Liver (tissue), 9 donors: ENCODE results near the gene CCDC83. TPM values are rescaled to one million over a fixed set of nuclear protein-coding genes. Genes with fewer than 3 reads are reported as not detected.

Source experiments
- DNase-seq: peaks from one replicate; pipeline ENCODE4 v3.0.0-alpha.2; 2017; ENCODE audit warnings: low spot score
- H3K27ac ChIP-seq, 2 donors: one replicate each; pipeline ENCODE4 v1.7.0; 2013; ENCODE audit warnings: inconsistent platforms in 2 of 2, low read length in 2 of 2, control low read depth in 1 of 2, low read depth in 1 of 2, mild to moderate bottlenecking in 1 of 2
- H3K27me3 ChIP-seq, 4 donors: one replicate each; pipeline versions ENCODE4 v1.6.1 to v1.7.0; 2013; ENCODE audit warnings: low read length in 3 of 4, inconsistent platforms in 1 of 4, mild to moderate bottlenecking in 1 of 4, moderate library complexity in 1 of 4; ENCODE audit not compliant: control insufficient read depth in 4 of 4, insufficient read depth in 4 of 4
- H3K36me3 ChIP-seq, 4 donors: one replicate each; pipeline versions ENCODE4 v1.6.1 to v1.7.0; 2013; ENCODE audit warnings: low read length in 3 of 4, mild to moderate bottlenecking in 3 of 4, low read depth in 1 of 4, moderate library complexity in 1 of 4; ENCODE audit not compliant: control insufficient read depth in 4 of 4, insufficient read depth in 3 of 4
- H3K4me1 ChIP-seq, 4 donors: one replicate each; pipeline versions ENCODE4 v1.6.1 to v1.7.0; 2013; ENCODE audit warnings: low read length in 3 of 4, mild to moderate bottlenecking in 3 of 4, moderate library complexity in 1 of 4; ENCODE audit not compliant: control insufficient read depth in 4 of 4, insufficient read depth in 4 of 4
- H3K4me3 ChIP-seq, 3 donors: one replicate each; pipeline versions ENCODE4 v1.6.1 to v1.7.0; 2013; ENCODE audit warnings: low read length in 3 of 3, control low read depth in 1 of 3, low read depth in 1 of 3, mild to moderate bottlenecking in 1 of 3
- H3K9ac ChIP-seq, 2 donors: one replicate each; pipeline ENCODE4 v1.7.0; 2013; ENCODE audit warnings: low read length in 2 of 2, mild to moderate bottlenecking in 2 of 2, moderate library complexity in 2 of 2, control low read depth in 1 of 2, low read depth in 1 of 2
- H3K9me3 ChIP-seq, 4 donors: one replicate each; pipeline versions ENCODE4 v1.6.1 to v1.7.0; 2013; ENCODE audit warnings: low read length in 3 of 4; ENCODE audit not compliant: control insufficient read depth in 4 of 4
- EGR1 ChIP-seq, 2 donors: IDR thresholded peaks; 2 replicates each; pipeline ENCODE4 v1.6.1; 2016 to 2018; ENCODE audit warnings: antibody characterized with exemption in 2 of 2, low read depth in 2 of 2
- FOXA1 ChIP-seq: IDR thresholded peaks from 2 replicates; pipeline ENCODE4 v1.6.1; 2016; ENCODE audit warnings: antibody characterized with exemption
- FOXA2 ChIP-seq: IDR thresholded peaks from 2 replicates; pipeline ENCODE4 v1.6.1; 2016; ENCODE audit warnings: antibody characterized with exemption
- GABPA ChIP-seq, 2 donors: IDR thresholded peaks in 1 of 2; conservative IDR thresholded peaks in 1 of 2; 2 replicates each; pipeline ENCODE4 v1.6.1; 2016; ENCODE audit warnings: antibody characterized with exemption in 2 of 2, mild to moderate bottlenecking in 1 of 2, moderate library complexity in 1 of 2
- HNF4G ChIP-seq: IDR thresholded peaks from 2 replicates; pipeline ENCODE4 v1.6.1; 2016; ENCODE audit warnings: antibody characterized with exemption
- JUND ChIP-seq, 2 donors: IDR thresholded peaks; 2 replicates each; pipeline ENCODE4 v1.6.1; 2016; ENCODE audit warnings: antibody characterized with exemption in 2 of 2
- NR2F2 ChIP-seq: IDR thresholded peaks from 2 replicates; pipeline ENCODE4 v1.6.1; 2016; ENCODE audit warnings: antibody characterized with exemption
- RAD21 ChIP-seq, 2 donors: IDR thresholded peaks; 2 replicates each; pipeline ENCODE4 v1.6.1; 2016; ENCODE audit warnings: antibody characterized with exemption in 2 of 2, mild to moderate bottlenecking in 2 of 2
- RXRA ChIP-seq, 2 donors: IDR thresholded peaks; 2 replicates each; pipeline ENCODE4 v1.6.1; 2017 to 2018; ENCODE audit warnings: antibody characterized with exemption in 2 of 2, mild to moderate bottlenecking in 1 of 2
- SP1 ChIP-seq: IDR thresholded peaks from 2 replicates; pipeline ENCODE4 v1.6.1; 2018; ENCODE audit warnings: antibody characterized with exemption, mild to moderate bottlenecking
- TAF1 ChIP-seq: conservative IDR thresholded peaks from 2 replicates; pipeline ENCODE4 v1.6.1; 2016; ENCODE audit warnings: antibody characterized with exemption, mild to moderate bottlenecking
- YY1 ChIP-seq: IDR thresholded peaks from 2 replicates; pipeline ENCODE4 v1.6.1; 2016; ENCODE audit warnings: antibody characterized with exemption, mild to moderate bottlenecking
- ZBTB33 ChIP-seq: IDR thresholded peaks from 2 replicates; pipeline ENCODE4 v1.6.1; 2016; ENCODE audit warnings: antibody characterized with exemption
- WGBS: extraction: QIAGEN DNeasy Blood & Tissue Kit; methylation state at CpG from one replicate; pipeline ENCODE4 v1.1.7; 2013; 5-methylcytosine and 5-hydroxymethylcytosine counted together
- polyA plus RNA-seq, 2 donors: library from polyadenylated mRNA; stranded (reverse) in 1 of 2; unstranded in 1 of 2; fragments of 200-250 nt in 1 of 2; fragments of >200 nt in 1 of 2; fragmentation: Nextera tagmentation in 1 of 2; extraction: Ambion mirVana in 1 of 2; gene quantifications; one replicate each; pipeline versions ENCODE4 v1.2.1 to v1.2.3, GENCODE V29; 2013 to 2015
- total RNA-seq, 2 donors: library from RNA; depleted of rRNA; stranded (reverse); fragments of >200 nt; gene quantifications; one replicate each; pipeline ENCODE4 v1.2.3, GENCODE V29; 2014
- TF ChIP-seq, protein P1 (sequence below): fragments of 150-350 bp; IDR thresholded peaks from 2 replicates; pipeline ENCODE4 v1.5.1; 2017; ENCODE audit warnings: improper control_type of control experiment, low read depth, low read length; ENCODE audit not compliant: missing input control
- TF ChIP-seq, protein P2 (sequence below): IDR thresholded peaks from 2 replicates; pipeline ENCODE4 v1.6.1; 2016; ENCODE audit warnings: antibody characterized with exemption
- donor health status: healthy.
- donor health status: healthy.
- donor health status: healthy.
- donor health status: healthy.
- donor health status: healthy.

The CCDC83 gene
- total RNA-seq: not detected
- polyA plus RNA-seq: not detected

GRCh38 chr11:85855341-85855656, at the start of gene CCDC83:
TSS of gene CCDC83 (plus strand) at chr11:85855383. CDS start at chr11:85865124, 9,741 bp downstream.
- Histone ChIP-seq H3K9ac (peak within 1 kb of the TSS; percentile 68 to 80), H3K36me3 (no peaks in the 10 kb centered on the region), H3K4me1 (peaks cover 0 to 8% (median 6%) of the 10 kb centered on the region in 4 donors), H3K27ac (peak within 1 kb of the TSS; percentile 56 to 81), H3K9me3 (no peaks in the 10 kb centered on the region), H3K4me3 (peak within 1 kb of the TSS; percentile 50 to 81 (median 71)), H3K27me3 (no peaks in the 10 kb centered on the region)
- TF ChIP-seq NR2F2 (no peak), ZBTB33 (no peak), HNF4G (no peak), TAF1 (no peak), FOXA2 (no peak), JUND (IDR thresholded peaks at IDR 0.05) (no peak), RAD21 (IDR thresholded peaks at IDR 0.05) (no peak), SP1 (no peak), RXRA (IDR thresholded peaks at IDR 0.05) (no peak), YY1 (no peak), EGR1 (IDR thresholded peaks at IDR 0.05; ENCODE audit: low read depth in 2 of 2) (no peak), FOXA1 (no peak)
- TF ChIP-seq, protein P1, sequence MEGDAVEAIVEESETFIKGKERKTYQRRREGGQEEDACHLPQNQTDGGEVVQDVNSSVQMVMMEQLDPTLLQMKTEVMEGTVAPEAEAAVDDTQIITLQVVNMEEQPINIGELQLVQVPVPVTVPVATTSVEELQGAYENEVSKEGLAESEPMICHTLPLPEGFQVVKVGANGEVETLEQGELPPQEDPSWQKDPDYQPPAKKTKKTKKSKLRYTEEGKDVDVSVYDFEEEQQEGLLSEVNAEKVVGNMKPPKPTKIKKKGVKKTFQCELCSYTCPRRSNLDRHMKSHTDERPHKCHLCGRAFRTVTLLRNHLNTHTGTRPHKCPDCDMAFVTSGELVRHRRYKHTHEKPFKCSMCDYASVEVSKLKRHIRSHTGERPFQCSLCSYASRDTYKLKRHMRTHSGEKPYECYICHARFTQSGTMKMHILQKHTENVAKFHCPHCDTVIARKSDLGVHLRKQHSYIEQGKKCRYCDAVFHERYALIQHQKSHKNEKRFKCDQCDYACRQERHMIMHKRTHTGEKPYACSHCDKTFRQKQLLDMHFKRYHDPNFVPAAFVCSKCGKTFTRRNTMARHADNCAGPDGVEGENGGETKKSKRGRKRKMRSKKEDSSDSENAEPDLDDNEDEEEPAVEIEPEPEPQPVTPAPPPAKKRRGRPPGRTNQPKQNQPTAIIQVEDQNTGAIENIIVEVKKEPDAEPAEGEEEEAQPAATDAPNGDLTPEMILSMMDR: no peak
- TF ChIP-seq, protein P2, sequence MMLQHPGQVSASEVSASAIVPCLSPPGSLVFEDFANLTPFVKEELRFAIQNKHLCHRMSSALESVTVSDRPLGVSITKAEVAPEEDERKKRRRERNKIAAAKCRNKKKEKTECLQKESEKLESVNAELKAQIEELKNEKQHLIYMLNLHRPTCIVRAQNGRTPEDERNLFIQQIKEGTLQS: no peak
- DNase-seq: no peak
- 46% methylated on average over 13 of the region's 13 CpGs for WGBS

DNA sequence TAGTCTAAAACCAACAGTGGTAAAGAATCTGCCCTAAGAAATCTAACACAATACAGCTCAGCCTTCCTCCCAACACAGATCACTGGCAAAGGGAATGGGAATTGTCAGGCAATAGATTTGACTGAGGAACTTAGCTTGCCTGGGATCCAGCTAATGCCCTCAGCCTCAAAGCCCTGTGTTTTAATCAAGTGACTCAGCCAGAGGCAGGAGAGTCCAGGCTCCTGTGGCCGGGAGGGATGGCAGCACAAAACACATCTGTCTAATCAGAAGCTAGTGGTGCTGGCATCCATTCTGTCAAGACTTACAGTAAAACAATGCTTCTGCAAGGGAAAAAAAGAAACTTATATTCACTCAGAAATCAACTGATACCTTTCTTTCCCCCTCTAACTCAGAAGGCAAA, 49.8 kb upstream of the CCDC83 start:
- Histone ChIP-seq H3K36me3 (no peaks in the 10 kb centered on the region), H3K9ac (no peak overlapping the region), H3K27me3 (no peaks in the 10 kb centered on the region), H3K27ac (no peak overlapping the region), H3K9me3 (no peaks in the 10 kb centered on the region), H3K4me1 (peaks cover 0 to 1% (median under 1%) of the 10 kb centered on the region in 4 donors), H3K4me3 (no peak overlapping the region)
- WGBS: 78% methylated on average over 1 of the region's 1 CpG
- DNase-seq: no peak
- TF ChIP-seq JUND (IDR thresholded peaks at IDR 0.05) (no peak), GABPA (IDR thresholded peaks at IDR 0.05 in 1 of 2, conservative IDR thresholded peaks at IDR 0.05 in 1 of 2) (no peak), FOXA1 (no peak), EGR1 (IDR thresholded peaks at IDR 0.05; ENCODE audit: low read depth in 2 of 2) (no peak), YY1 (no peak)
- TF ChIP-seq, protein P2: no peak
- TF ChIP-seq, protein P1: no peak
